H9 (cell line): ENCODE data around the gene COG2. TPM values are rescaled to one million over a fixed set of nuclear protein-coding genes. Genes with fewer than 3 reads are reported as not detected.

Experiments used
- DNase-seq: peaks from one replicate; pipeline ENCODE4 v3.0.0-alpha.2; 2017
- H2AFZ ChIP-seq: one replicate; pipeline ENCODE4 v1.6.1; 2013; ENCODE audit warnings: mild to moderate bottlenecking, low read length, control low read depth, moderate library complexity
- H2AK5ac ChIP-seq: 2 replicates; pipeline ENCODE4 v1.6.1; 2013; ENCODE audit warnings: low read length, control low read depth, mixed read lengths; ENCODE audit not compliant: insufficient read length
- H2BK120ac ChIP-seq: one replicate; pipeline ENCODE4 v1.6.1; 2013; ENCODE audit warnings: low read depth, mild to moderate bottlenecking, low read length, control low read depth, inconsistent platforms; ENCODE audit not compliant: poor library complexity, severe bottlenecking
- H2BK12ac ChIP-seq: 2 replicates; pipeline ENCODE4 v1.6.1; 2013; ENCODE audit warnings: low read length, control low read depth, mixed read lengths, low read depth; ENCODE audit not compliant: insufficient read length
- H2BK15ac ChIP-seq: 2 replicates; pipeline ENCODE4 v1.6.1; 2013; ENCODE audit warnings: low read depth, low read length, control low read depth
- H2BK20ac ChIP-seq: one replicate; pipeline ENCODE4 v1.6.1; 2013; ENCODE audit warnings: low read depth, mild to moderate bottlenecking, low read length, control low read depth, inconsistent platforms; ENCODE audit not compliant: poor library complexity, severe bottlenecking
- H2BK5ac ChIP-seq: 2 replicates; pipeline ENCODE4 v1.6.1; 2013; ENCODE audit warnings: low read length, control low read depth, mixed read lengths; ENCODE audit not compliant: insufficient read length
- H3K14ac ChIP-seq: 2 replicates; pipeline ENCODE4 v1.6.1; 2013; ENCODE audit warnings: low read length, control low read depth; ENCODE audit not compliant: insufficient read depth
- H3K18ac ChIP-seq: 2 replicates; pipeline ENCODE4 v1.6.1; 2013; ENCODE audit warnings: low read depth, mild to moderate bottlenecking, mixed read lengths, low read length, control low read depth; ENCODE audit not compliant: insufficient read length
- H3K23ac ChIP-seq: 2 replicates; pipeline ENCODE4 v1.6.1; 2013; ENCODE audit warnings: low read length, control low read depth, mixed read lengths, low read depth; ENCODE audit not compliant: insufficient read length
- H3K23me2 ChIP-seq: 2 replicates; pipeline ENCODE4 v1.6.1; 2013; ENCODE audit warnings: low read depth, mild to moderate bottlenecking, mixed read lengths, low read length, control low read depth; ENCODE audit not compliant: insufficient read length, poor library complexity, severe bottlenecking
- H3K27ac ChIP-seq: 2 replicates; pipeline ENCODE4 v1.5.1; 2013; ENCODE audit warnings: low read length, control low read depth, mixed read lengths, low read depth; ENCODE audit not compliant: insufficient read length
- H3K27me3 ChIP-seq: 2 replicates; pipeline ENCODE4 v1.6.1; 2013; ENCODE audit warnings: low read length, control low read depth, inconsistent platforms; ENCODE audit not compliant: insufficient read depth
- H3K4ac ChIP-seq: 2 replicates; pipeline ENCODE4 v1.6.1; 2013; ENCODE audit warnings: low read depth, mild to moderate bottlenecking, control low read depth, inconsistent platforms, low read length, moderate library complexity
- H3K4me1 ChIP-seq: 2 replicates; pipeline ENCODE4 v1.6.1; 2013; ENCODE audit warnings: low read length, control low read depth, inconsistent platforms; ENCODE audit not compliant: insufficient read depth
- H3K4me2 ChIP-seq: 2 replicates; pipeline ENCODE4 v1.6.1; 2013; ENCODE audit warnings: low read length, control low read depth, mixed read lengths; ENCODE audit not compliant: insufficient read length, insufficient read depth
- H3K56ac ChIP-seq: 2 replicates; pipeline ENCODE4 v1.6.1; 2013; ENCODE audit warnings: low read depth, mild to moderate bottlenecking, mixed read lengths, low read length, control low read depth; ENCODE audit not compliant: insufficient read length
- H3K79me1 ChIP-seq: 2 replicates; pipeline ENCODE4 v1.6.1; 2013; ENCODE audit warnings: low read depth, mild to moderate bottlenecking, moderate library complexity, low read length, control low read depth, inconsistent platforms; ENCODE audit not compliant: insufficient read depth, poor library complexity, severe bottlenecking
- H3K79me2 ChIP-seq: 2 replicates; pipeline ENCODE4 v1.6.1; 2013; ENCODE audit warnings: low read length, control low read depth, inconsistent platforms; ENCODE audit not compliant: insufficient read depth
- H3K9ac ChIP-seq: 2 replicates; pipeline ENCODE4 v1.6.1; 2013; ENCODE audit warnings: low read length, control low read depth, mixed read lengths; ENCODE audit not compliant: insufficient read length; ENCODE audit errors: extremely low read depth
- H3K9me3 ChIP-seq: one replicate; pipeline ENCODE4 v1.6.1; 2013; ENCODE audit warnings: low read depth, low read length, inconsistent platforms; ENCODE audit not compliant: control insufficient read depth
- H3T11ph ChIP-seq: one replicate; pipeline ENCODE4 v1.6.1; 2013; ENCODE audit warnings: mild to moderate bottlenecking, low read length, control low read depth, inconsistent platforms
- H4K20me1 ChIP-seq: one replicate; pipeline ENCODE4 v1.6.1; 2013; ENCODE audit not compliant: control insufficient read depth, insufficient read length, insufficient read depth
- H4K5ac ChIP-seq: 2 replicates; pipeline ENCODE4 v1.6.1; 2013; ENCODE audit warnings: low read depth, mild to moderate bottlenecking, mixed read lengths, low read length, control low read depth; ENCODE audit not compliant: insufficient read length
- H4K8ac ChIP-seq: replicated peaks from 2 replicates; pipeline ENCODE4 v1.6.1; 2013; ENCODE audit warnings: low read length, control low read depth, mixed read lengths, low read depth; ENCODE audit not compliant: insufficient read length
- H4K91ac ChIP-seq: 2 replicates; pipeline ENCODE4 v1.6.1; 2013; ENCODE audit warnings: low read depth, mild to moderate bottlenecking, moderate library complexity, mixed read lengths, low read length, control low read depth; ENCODE audit not compliant: insufficient read length
- H3K27ac Mint-ChIP-seq, 3 experiments: 2 replicates in 2 of 3; 3 replicates in 1 of 3; pipeline ENCODE4 v1.8.0; 2020 to 2021; ENCODE audit warnings: mixed read lengths in 3 of 3, mild to moderate bottlenecking in 1 of 3, moderate library complexity in 1 of 3
- H3K27me3 Mint-ChIP-seq: 2 replicates; pipeline ENCODE4 v1.8.0; 2021; ENCODE audit warnings: low read depth, mild to moderate bottlenecking, moderate library complexity, mixed read lengths
- H3K36me3 Mint-ChIP-seq, 3 experiments: 2 replicates in 2 of 3; 3 replicates in 1 of 3; pipeline ENCODE4 v1.8.0; 2020 to 2021; ENCODE audit warnings: low read depth in 3 of 3, mixed read lengths in 3 of 3; ENCODE audit not compliant: insufficient read depth in 1 of 3
- H3K4me1 Mint-ChIP-seq, 2 experiments: 2 replicates each; pipeline ENCODE4 v1.8.0; 2020; ENCODE audit warnings: mixed read lengths in 2 of 2
- H3K4me3 Mint-ChIP-seq, 2 experiments: 2 replicates in 1 of 2; 3 replicates in 1 of 2; pipeline ENCODE4 v1.8.0; 2020 to 2021; ENCODE audit warnings: mild to moderate bottlenecking in 2 of 2, mixed read lengths in 2 of 2, moderate library complexity in 1 of 2
- H3K9me3 Mint-ChIP-seq, 2 experiments: 2 replicates in 1 of 2; 3 replicates in 1 of 2; pipeline ENCODE4 v1.8.0; 2020; ENCODE audit warnings: mild to moderate bottlenecking in 2 of 2, mixed read lengths in 2 of 2, moderate library complexity in 1 of 2
- CTCF ChIP-seq: fragments of 200-600 bp; sonication (generic); conservative IDR thresholded peaks from 3 replicates; pipeline ENCODE4 v1.8.0; 2021; ENCODE audit warnings: antibody characterized with exemption, mild to moderate bottlenecking
- WGBS: extraction: QIAGEN DNeasy Blood & Tissue Kit; methylation state at CpG from one replicate; pipeline ENCODE4 v1.1.7; 2013; ENCODE audit warnings: missing lambda C conversion rate, low lambda C conversion rate, mixed read lengths; ENCODE audit not compliant: insufficient read length; ENCODE audit errors: extremely low coverage; 5-methylcytosine and 5-hydroxymethylcytosine counted together
- total RNA-seq: library from RNA; stranded (reverse); gene quantifications from 2 replicates; pipeline ENCODE4 v1.2.1, GENCODE V29; 2021

COG2 gene
- total RNA-seq, 1 experiment from 2014 or later: 42.2 TPM

- Histone ChIP-seq H3K14ac (no peak overlapping the region), H2BK20ac (no peak overlapping the region), H3K56ac (no peak overlapping the region), H2AFZ (no peak overlapping the region), H4K8ac (no peak overlapping the region), H3T11ph (no peak overlapping the region), H3K4me1 (no peaks in the 10 kb centered on the region), H3K79me1 (no peaks in the 10 kb centered on the region), H3K23ac (no peak overlapping the region), H3K4ac (no peak overlapping the region), H4K91ac (no peak overlapping the region), H4K20me1 (no peaks in the 10 kb centered on the region), H2BK12ac (no peak overlapping the region), H3K27me3 (no peaks in the 10 kb centered on the region), H3K9ac (no peak overlapping the region), H2BK15ac (no peak overlapping the region), H3K23me2 (no peaks in the 10 kb centered on the region), H3K18ac (no peak overlapping the region), H4K5ac (no peak overlapping the region), H2BK5ac (no peak overlapping the region), H3K27ac (no peak overlapping the region), H3K4me2 (no peak overlapping the region), H2BK120ac (no peak overlapping the region), H2AK5ac (no peak overlapping the region), H3K9me3 (no peaks in the 10 kb centered on the region), H3K79me2 (no peaks in the 10 kb centered on the region)
- H3K27ac Mint-ChIP-seq: no peak overlapping the region
- TF ChIP-seq CTCF: no peak
- H3K9me3 Mint-ChIP-seq: no peaks in the 10 kb centered on the region
- H3K27me3 Mint-ChIP-seq: no peaks in the 10 kb centered on the region
- no CpG with 5 or more reads among the region's 9 CpGs for WGBS
- no peak for DNase-seq
- no peak overlapping the region for H3K4me3 Mint-ChIP-seq
- no peaks in the 10 kb centered on the region for H3K4me1 Mint-ChIP-seq
- peaks cover 8 to 78% (median 73%) of the 10 kb centered on the region in 3 experiments; a peak in 6 of 7 replicates for H3K36me3 Mint-ChIP-seq
Measured at GRCh38 chr1:230682882-230683610, 40.8 kb downstream of the COG2 start.
